PC-3 (cell line): ENCODE measurements around the gene JPT2.

Experiments
- CTCF ChIP-seq: fragments of 300-600 bp; sonication (generic); conservative IDR thresholded peaks from 2 replicates; pipeline ENCODE4 v1.5.1; 2017; ENCODE audit warnings: antibody characterized with exemption, low read depth, mild to moderate bottlenecking, low read length
- EZH2 ChIP-seq: fragments of 300-600 bp; sonication (generic); IDR thresholded peaks from one replicate; pipeline ENCODE4 v1.6.1; 2017; ENCODE audit warnings: antibody characterized with exemption, mild to moderate bottlenecking, low read length; ENCODE audit not compliant: unreplicated experiment
- EZH2phosphoT487 ChIP-seq: fragments of 300-600 bp; sonication (generic); IDR thresholded peaks from 2 replicates; pipeline ENCODE4 v1.6.1; 2018; ENCODE audit warnings: mild to moderate bottlenecking, antibody characterized with exemption, low read length, borderline replicate concordance

GRCh38 chr16:1688807-1689560 lies 10.9 kb downstream of the JPT2 start:
- TF ChIP-seq CTCF (no peak), EZH2 (no peak), EZH2phosphoT487 (no peak)
